H1 (cell line): Measurements from ENCODE around the gene ACTL8. TPM values are rescaled to one million over a fixed set of nuclear protein-coding genes. Genes with fewer than 3 reads are reported as not detected.

ENCODE experiments used
- CHD1 ChIP-seq: IDR thresholded peaks from 2 replicates; pipeline ENCODE4 v1.6.1; 2012; ENCODE audit warnings: low read depth, low read length, improper control_type of control experiment
- CHD7 ChIP-seq: fragments of 300-600 bp; sonication (generic); IDR thresholded peaks from 2 replicates; pipeline ENCODE4 v1.7.1; 2012; ENCODE audit warnings: low read length, moderate library complexity, mild to moderate bottlenecking, inconsistent platforms; ENCODE audit not compliant: insufficient replicate concordance
- SIX5 ChIP-seq: IDR thresholded peaks from 2 replicates; pipeline ENCODE4 v1.6.1; 2011; ENCODE audit warnings: mild to moderate bottlenecking, low read depth, low read length
- SUZ12 ChIP-seq: fragments of 200-600 bp; sonication (generic); IDR thresholded peaks from 2 replicates; pipeline ENCODE4 v1.6.1; 2012; ENCODE audit warnings: mild to moderate bottlenecking, inconsistent platforms, low read length, moderate library complexity, mixed read lengths
- TAF7 ChIP-seq: optimal IDR thresholded peaks from 2 replicates; pipeline ENCODE3; 2011; ENCODE audit warnings: low read depth, mild to moderate bottlenecking, inconsistent platforms, low read length, moderate library complexity, borderline replicate concordance
- ZNF274 ChIP-seq: IDR thresholded peaks from 2 replicates; pipeline ENCODE4 v1.7.0; 2012; ENCODE audit warnings: low read length, borderline replicate concordance; ENCODE audit errors: extremely low read depth
- polyA plus RNA-seq, 7 experiments: library from polyadenylated mRNA; depleted of rRNA in 3 of 7; stranded (reverse) in 5 of 7; unstranded in 2 of 7; fragments of >200 nt in 5 of 7; fragments of 200-250 nt in 2 of 7; gene quantifications; 1 replicate in 5 of 7; 2 replicates in 1 of 7; 4 replicates in 1 of 7; pipeline versions ENCODE4 v1.2.1 to v1.2.3, GENCODE V29; 2011 to 2013; ENCODE audit warnings: missing spikeins in 2 of 7, mixed read lengths in 2 of 7
- total RNA-seq: library from RNA; stranded (reverse); fragmentation: NEBNext Ultra II Directional; extraction: Animal tissue kit (Norgen Biotek cat#: 25700); gene quantifications from 2 replicates; pipeline ENCODE4 v1.2.1, GENCODE V29; 2021

ACTL8 gene
- total and polyA plus RNA-seq, 2 of the 8 experiments (the other 6 are each of a cell fraction or from before 2014, with no cell fraction given), result 0.33 to 0.47 TPM

- no peak for TF ChIP-seq CHD7
- no peak for TF ChIP-seq SUZ12
- no peak for TF ChIP-seq CHD1
- TF ChIP-seq TAF7, result no peak
- no peak for TF ChIP-seq SIX5
- TF ChIP-seq ZNF274, result no peak
Measured at GRCh38 chr1:17797478-17797877, 42.3 kb downstream of the ACTL8 start (continued).
